Measurements from ENCODE around the gene EBLN1. TPM values are rescaled to one million over a fixed set of nuclear protein-coding genes. Genes with fewer than 3 reads are reported as not detected.
"Not testable (repeated sequence)": the region's sequence is repeated elsewhere in the genome, so short reads cannot be mapped to it uniquely, and the experiment has no call there.

EBLN1 gene
- total RNA-seq, 2 donors from 2014 or later, result not detected

DNA sequence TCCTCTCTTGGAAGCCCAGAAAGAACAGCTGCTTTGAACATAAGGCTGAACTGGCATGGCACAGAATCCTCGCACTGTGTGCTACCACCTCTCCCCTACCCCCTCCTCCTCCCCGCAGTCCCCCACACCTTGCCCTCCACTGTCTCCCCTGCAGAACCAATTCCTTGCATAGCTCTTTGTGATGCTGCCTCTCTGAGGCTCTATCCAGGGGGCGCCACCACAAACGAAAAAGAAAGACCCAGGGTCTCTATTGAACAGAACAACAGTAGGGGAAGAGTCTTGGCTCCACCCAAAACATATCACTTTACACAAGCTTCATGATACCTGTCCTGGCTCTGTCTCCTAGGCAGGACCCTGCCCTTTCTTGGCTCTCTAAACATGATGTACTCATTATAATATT lies 26.2 kb upstream of the EBLN1 start:
- Mint-ChIP-seq H3K9me3 (peaks cover 8% of the 10 kb centered on the region), H3K27me3 (no peaks in the 10 kb centered on the region), H3K4me3 (no peak overlapping the region), H3K4me1 (peaks cover 29% of the 10 kb centered on the region), H3K27ac (no peak overlapping the region), H3K36me3 (ENCODE audit: low read depth) (peaks cover 12% of the 10 kb centered on the region)
- no peak for ATAC-seq (replicated peaks)

DNA sequence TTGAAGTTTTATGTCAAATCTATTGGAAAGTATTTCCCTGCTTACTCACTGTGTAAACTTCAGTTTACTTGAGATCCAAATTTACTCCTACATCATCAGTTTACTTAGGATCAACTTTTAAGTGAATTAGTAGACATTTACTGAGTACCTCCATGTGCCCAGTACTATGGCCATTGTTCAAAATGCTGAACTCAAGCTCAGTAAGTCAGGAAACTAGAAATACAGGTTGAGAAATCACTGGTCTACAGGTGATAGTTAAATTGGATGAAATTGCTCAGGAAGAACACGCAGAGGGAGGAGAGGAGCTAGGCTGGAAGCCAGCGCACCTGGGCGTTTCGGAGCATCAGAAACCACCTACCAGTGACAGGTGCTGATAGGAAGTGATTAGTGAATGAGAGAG lies 25.5 kb upstream of the EBLN1 start:
- no peaks in the 10 kb centered on the region for H3K27me3 Mint-ChIP-seq
- peaks cover 29% of the 10 kb centered on the region for H3K4me1 Mint-ChIP-seq
- no peak overlapping the region for H3K4me3 Mint-ChIP-seq
- peaks cover 8% of the 10 kb centered on the region for H3K9me3 Mint-ChIP-seq
- peaks cover 12% of the 10 kb centered on the region for H3K36me3 Mint-ChIP-seq (ENCODE audit: low read depth)
- ATAC-seq (replicated peaks), result no peak
- no peak overlapping the region for H3K27ac Mint-ChIP-seq

DNA sequence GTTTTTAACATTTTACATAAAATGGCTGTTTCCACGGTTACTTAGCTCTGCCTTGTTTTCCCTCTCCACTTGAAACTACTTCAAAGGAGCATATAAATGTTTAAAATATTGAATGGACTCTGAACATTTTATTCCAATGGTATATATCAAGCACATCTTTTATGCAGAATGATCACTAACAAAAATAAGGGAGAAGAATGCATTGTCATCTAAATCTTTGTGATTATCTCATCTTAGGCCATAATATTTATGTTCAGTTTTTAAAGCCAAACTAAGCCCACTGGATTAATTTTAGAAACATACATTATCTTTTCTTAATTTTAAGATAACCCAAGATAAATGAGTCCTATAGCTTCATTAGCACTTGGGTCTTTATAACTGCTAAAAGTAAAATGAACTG lies 13.4 kb upstream of the EBLN1 start:
- Mint-ChIP-seq H3K36me3 (ENCODE audit: low read depth) (peaks cover 16% of the 10 kb centered on the region), H3K9me3 (no peaks in the 10 kb centered on the region), H3K4me3 (peak overlapping the region; percentile 83), H3K27ac (no peak overlapping the region), H3K4me1 (peaks cover 12% of the 10 kb centered on the region), H3K27me3 (peaks cover 6% of the 10 kb centered on the region)
- ATAC-seq (replicated peaks), result no peak

DNA sequence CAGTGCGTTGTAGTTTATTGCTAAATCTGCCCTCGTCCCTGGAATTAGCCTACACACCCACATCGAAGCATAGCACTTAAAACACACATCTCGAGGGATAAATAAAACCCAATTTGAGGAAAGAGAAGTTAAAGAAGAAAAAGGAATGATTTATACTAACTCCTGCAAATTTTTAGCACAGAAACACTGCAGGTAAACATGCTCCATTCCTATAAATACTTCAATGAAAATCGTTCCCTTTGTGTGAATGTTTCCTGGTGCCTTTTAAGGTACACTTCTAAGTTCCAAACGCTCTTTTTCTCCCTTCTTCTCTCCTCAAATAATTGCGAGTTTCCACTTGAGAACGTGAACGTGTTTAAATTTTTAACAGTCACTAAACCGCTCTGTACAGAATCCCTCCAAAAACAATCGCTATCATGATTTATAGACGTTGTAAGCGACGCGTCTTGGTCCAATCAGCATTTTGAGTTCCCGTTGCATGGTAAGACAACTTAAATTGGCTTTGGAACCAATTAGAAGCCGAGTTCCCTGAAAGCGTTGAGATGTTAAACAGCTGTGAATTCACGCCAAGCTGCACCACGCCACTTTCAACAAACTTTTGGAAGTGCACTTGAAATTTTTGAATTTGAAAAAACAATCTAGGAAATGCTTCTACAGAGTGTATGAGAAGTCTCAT lies 12.5 kb upstream of the EBLN1 start:
- H3K4me1 Mint-ChIP-seq, result peaks cover 12% of the 10 kb centered on the region
- ATAC-seq (replicated peaks), result peak; percentile 63

DNA sequence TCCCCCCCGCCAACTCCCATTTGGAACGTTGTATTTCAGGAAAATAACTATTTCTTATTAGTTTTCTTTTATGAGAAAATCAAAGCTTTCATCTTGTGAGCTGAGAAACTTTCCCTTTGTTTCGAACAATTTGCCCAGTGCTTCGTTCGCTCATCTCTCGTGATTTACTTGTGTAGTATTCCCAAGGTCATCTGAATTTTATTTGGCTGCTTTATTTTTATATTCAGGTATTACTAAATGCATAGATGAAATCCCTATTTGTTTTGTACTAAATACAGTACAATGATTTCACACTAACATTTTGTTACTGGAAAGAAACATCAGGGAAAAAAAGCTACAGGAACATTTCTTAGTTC lies 12.0 kb upstream of the EBLN1 start:
- H3K4me3 Mint-ChIP-seq, result peak overlapping the region; percentile 83
- peaks cover 16% of the 10 kb centered on the region for H3K36me3 Mint-ChIP-seq (ENCODE audit: low read depth)
- peaks cover 3% of the 10 kb centered on the region for H3K27me3 Mint-ChIP-seq
- no peak for ATAC-seq (replicated peaks)
- no peaks in the 10 kb centered on the region for H3K9me3 Mint-ChIP-seq
- peaks cover 12% of the 10 kb centered on the region for H3K4me1 Mint-ChIP-seq
- H3K27ac Mint-ChIP-seq, result peak overlapping the region; percentile 100

More for the DNA sequence above, 12.5 kb upstream of the EBLN1 start:
- Mint-ChIP-seq H3K4me3 (peak overlapping the region; percentile 83), H3K9me3 (no peaks in the 10 kb centered on the region), H3K36me3 (ENCODE audit: low read depth) (peaks cover 16% of the 10 kb centered on the region), H3K27ac (peak overlapping the region; percentile 100), H3K27me3 (peaks cover 2% of the 10 kb centered on the region)

DNA sequence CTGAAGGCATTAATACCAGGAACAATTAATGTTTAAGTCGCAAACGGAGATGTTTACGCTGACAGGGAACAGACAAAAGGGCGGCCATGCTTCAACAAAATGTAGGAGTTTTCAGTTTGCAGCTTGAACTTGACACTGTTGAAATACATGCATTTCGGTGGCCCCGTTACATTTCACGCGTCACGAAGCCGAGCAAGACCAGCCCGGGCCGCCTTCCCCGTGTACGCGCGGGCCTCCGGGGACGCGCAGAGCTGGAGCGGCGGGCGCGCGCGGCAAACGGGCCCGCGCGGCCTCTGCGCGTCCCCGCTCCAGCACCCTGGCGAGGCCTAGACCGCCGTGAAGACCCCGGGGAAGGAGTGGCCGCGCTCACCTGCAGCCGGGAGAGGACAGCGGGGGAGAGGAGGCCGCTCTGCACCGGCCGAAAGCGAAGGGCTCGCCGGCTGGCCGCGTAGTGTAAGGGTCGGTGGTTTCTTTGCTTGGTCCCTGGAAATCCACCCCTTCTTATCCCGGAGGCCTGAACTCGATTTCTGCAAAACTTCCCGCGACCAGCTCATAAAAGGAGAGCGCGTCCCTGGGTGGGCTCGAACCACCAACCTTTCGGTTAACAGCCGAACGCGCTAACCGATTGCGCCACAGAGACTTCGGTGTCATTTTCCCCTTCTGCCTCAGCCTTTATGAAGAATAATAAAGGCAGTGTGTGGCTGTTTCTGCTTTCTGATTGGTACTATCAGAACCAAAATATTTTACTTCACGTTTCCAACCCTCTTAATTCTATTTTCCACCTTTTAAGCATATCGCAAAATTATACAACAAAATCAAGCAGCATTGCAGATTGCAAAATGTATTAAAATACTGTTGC lies 11.4 kb upstream of the EBLN1 start:
- Mint-ChIP-seq H3K27me3 (peaks cover 3% of the 10 kb centered on the region), H3K4me3 (peak overlapping the region; percentile 83), H3K9me3 (no peaks in the 10 kb centered on the region), H3K36me3 (ENCODE audit: low read depth) (peaks cover 16% of the 10 kb centered on the region), H3K27ac (peak overlapping the region; percentile 100), H3K4me1 (peaks cover 12% of the 10 kb centered on the region)
- peak; percentile 80 for ATAC-seq (replicated peaks)

DNA sequence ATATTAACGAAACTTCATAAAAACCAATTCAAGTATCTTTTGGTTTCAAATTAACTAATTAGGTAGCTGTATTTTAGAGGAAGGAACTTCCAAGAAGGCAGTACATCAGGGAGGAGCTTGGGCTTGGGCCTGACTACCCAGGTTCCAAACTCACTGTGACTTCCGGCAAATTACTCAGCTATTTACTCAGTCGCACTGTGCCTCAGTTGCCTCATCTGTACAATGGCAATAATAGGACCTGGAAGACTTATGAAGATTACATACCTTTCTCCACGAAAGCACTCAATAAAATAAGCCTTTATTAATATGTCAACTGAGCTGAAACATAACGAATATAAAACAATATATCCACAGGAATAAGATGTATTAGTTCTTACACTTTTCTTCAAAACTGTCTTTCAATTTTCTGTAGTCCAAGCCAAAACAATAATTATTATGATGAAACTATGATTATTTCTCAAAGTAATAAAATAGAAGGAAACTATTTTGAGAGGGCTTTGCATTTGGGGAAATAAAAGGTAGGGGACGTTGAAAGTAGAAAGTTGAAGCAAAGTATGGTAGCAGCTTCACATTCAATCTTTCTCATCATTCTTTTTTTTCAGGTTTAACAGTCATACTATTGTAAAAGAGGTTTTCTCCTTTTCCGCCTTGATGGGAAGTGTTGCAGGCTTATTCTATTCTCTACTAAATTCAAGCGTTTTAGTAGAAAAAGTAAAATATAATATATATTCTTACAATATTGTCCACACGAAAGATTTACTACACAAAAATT lies 10.5 kb upstream of the EBLN1 start:
- Mint-ChIP-seq H3K36me3 (ENCODE audit: low read depth) (peaks cover 16% of the 10 kb centered on the region), H3K27me3 (peaks cover 3% of the 10 kb centered on the region), H3K4me3 (peak overlapping the region; percentile 83)

DNA sequence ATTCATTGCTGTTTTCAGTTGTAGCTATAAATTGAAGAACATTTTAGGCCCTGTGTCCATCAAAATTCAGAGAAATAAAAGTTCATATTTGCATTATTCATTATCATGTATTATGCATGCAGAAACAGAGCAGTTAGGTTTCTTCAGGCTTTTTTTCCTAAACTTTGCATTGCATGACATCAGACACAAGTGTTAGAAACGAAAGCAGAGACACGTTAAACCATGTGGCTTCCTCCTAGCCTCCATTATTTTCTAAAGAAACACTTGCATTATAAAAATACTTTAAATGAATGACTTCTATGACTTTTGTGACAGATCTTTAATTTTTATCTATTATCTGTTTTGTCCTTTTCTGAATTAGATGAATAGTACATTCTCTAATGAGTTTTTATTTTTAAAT lies 8.8 kb upstream of the EBLN1 start:
- H3K4me1 Mint-ChIP-seq, result peaks cover 18% of the 10 kb centered on the region
- no peaks in the 10 kb centered on the region for H3K9me3 Mint-ChIP-seq
- H3K27ac Mint-ChIP-seq, result no peak overlapping the region
- no peak for ATAC-seq (replicated peaks)
- no peak overlapping the region for H3K4me3 Mint-ChIP-seq
- peaks cover 16% of the 10 kb centered on the region for H3K36me3 Mint-ChIP-seq (ENCODE audit: low read depth)
- peaks cover 3% of the 10 kb centered on the region for H3K27me3 Mint-ChIP-seq

More for the DNA sequence above, 10.5 kb upstream of the EBLN1 start:
- Mint-ChIP-seq H3K27ac (peak overlapping the region; percentile 100), H3K9me3 (no peaks in the 10 kb centered on the region), H3K4me1 (peaks cover 12% of the 10 kb centered on the region)
- ATAC-seq (replicated peaks), result no peak

DNA sequence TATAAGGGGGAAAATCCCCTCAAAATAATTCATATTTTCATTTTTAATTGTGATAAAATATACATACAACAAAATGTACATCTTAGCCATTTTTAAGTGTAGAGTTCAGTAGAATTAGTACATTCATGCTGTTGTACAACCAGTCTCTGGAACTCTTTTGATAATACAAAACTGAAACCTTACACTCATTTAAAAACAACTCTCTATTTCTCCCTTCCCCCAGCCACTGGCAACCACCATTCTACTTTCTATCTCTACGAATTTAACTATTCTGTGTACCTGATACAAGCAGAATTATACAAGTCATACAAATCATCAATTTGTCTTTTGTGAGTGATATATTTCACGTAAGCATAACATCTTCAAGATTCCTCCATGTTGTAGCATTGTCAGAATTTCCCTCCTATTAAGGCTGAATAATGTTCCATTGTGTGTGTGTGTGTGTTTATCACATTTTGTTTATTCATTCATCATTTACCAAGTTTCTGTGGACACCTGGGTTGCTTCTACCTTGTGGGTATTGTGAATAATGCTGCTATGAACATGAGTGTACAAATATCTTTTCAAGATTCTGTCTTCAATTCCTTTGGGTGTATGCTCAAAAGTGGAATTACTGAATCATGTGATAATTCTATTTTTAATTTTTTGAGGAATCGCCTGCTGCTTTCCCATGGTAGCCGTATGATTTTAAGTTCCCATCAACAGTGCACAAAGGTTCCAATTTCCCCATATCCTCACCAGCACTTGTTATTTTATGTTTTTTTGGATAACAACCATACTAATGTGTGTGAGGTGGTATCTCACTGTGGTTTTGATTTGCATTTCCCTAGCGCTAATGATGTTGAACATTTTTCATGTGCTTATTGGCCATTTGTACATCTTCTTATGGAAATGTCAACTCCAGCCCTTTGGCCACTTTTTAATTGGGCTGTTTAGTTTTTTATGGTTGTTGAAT lies 4.7 kb upstream of the EBLN1 start:
- H3K9me3 Mint-ChIP-seq, result no peaks in the 10 kb centered on the region
- no peak overlapping the region for H3K4me3 Mint-ChIP-seq
- H3K36me3 Mint-ChIP-seq (ENCODE audit: low read depth), result no peaks in the 10 kb centered on the region
- peaks cover 6% of the 10 kb centered on the region for H3K4me1 Mint-ChIP-seq
- H3K27ac Mint-ChIP-seq, result no peak overlapping the region
- peak; percentile 93 for ATAC-seq (replicated peaks)
- peaks cover 7% of the 10 kb centered on the region for H3K27me3 Mint-ChIP-seq

DNA sequence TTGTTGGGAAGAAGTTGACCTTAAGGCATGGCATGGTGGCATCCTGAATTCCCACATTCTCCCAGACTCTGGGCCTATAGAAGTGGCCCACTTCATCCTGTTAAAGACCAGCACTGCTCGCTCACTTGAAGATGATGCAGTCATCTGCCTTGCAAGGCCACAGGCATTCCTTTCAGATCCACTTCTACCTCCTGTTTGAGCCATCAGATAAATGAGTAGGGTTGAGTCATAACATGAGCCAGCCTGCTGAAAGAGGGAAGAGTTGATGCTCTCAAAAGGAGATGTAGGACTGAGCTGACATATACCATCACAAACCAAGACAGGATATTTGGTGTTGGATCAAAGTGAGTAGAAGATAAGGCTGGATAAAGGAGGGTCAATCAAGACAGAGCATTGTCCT lies 1.5 kb upstream of the EBLN1 start:
- no peak overlapping the region for H3K4me3 Mint-ChIP-seq
- H3K9me3 Mint-ChIP-seq, result no peaks in the 10 kb centered on the region
- ATAC-seq (replicated peaks), result peak; percentile 47
- H3K27ac Mint-ChIP-seq, result no peak overlapping the region
- H3K4me1 Mint-ChIP-seq, result peaks cover 6% of the 10 kb centered on the region
- H3K27me3 Mint-ChIP-seq, result peaks cover 4% of the 10 kb centered on the region
- H3K36me3 Mint-ChIP-seq (ENCODE audit: low read depth), result no peaks in the 10 kb centered on the region

DNA sequence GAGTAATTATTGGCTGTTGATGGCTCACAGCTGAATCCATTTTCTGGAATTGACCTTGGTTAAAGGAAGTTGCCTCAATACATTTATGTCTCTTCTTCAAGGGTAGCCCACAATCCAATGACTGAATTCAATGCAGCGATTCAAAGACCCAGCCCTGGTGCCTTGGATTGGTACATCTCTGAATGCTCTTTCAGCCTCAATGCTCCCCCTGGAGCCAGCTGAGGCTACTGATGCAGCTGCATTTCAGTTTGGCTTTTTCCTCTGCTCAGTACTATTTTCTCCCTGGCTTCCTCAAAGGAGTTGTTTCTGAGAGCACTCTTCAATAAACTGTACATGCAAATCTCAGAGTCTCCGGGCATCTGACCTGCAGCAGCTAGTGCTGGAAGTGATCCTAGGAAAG lies 633 bp upstream of the EBLN1 start:
- H3K4me1 Mint-ChIP-seq, result peaks cover 6% of the 10 kb centered on the region
- H3K27ac Mint-ChIP-seq, result no peak overlapping the region
- peaks cover 9% of the 10 kb centered on the region for H3K27me3 Mint-ChIP-seq
- no peaks in the 10 kb centered on the region for H3K9me3 Mint-ChIP-seq
- ATAC-seq (replicated peaks), result no peak
- H3K4me3 Mint-ChIP-seq, result no peak overlapping the region
- H3K36me3 Mint-ChIP-seq (ENCODE audit: low read depth), result no peaks in the 10 kb centered on the region

DNA sequence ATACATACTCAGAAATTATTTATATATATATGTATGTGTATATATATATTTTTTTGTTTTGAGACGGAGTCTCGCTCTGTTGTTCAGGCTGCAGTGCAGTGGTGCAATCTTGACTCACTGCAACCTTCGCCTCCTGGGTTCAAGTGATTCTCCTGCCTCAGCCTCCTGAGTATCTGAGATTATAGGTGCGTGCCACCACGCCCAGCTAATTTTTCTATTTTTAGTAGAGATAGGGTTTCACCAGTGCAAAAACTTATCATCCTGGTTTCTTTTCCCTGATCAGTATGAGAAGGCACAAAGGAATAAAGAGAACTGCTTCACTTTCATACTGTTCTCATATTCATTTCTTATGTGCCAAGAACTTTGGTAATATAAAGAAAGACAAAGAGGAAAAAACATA lies 731 bp downstream of the EBLN1 start:
- not testable (repeated sequence) for H3K27me3 Mint-ChIP-seq; H3K9me3 Mint-ChIP-seq; H3K4me1 Mint-ChIP-seq; H3K36me3 Mint-ChIP-seq (ENCODE audit: low read depth); H3K4me3 Mint-ChIP-seq; ATAC-seq (replicated peaks); H3K27ac Mint-ChIP-seq

DNA sequence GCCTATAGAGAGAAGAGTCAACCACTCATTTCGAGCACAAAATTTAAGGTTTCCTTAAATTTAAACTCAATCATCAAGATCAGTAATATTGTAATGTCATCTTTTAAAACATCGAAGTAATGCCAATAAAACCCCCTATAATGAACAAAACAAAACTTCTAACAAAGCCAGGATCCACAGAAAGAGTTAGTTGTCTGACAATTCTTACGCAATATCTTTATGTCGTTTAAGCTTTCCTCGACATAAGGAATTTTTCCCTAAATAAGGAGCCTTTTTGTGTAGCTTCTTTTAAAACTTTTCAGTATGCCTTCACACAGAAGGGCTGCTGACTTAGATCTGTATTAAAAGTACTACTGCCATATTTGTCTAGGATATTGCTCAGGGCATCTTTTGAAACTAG lies 7.5 kb downstream of the EBLN1 start:
- no peak for ATAC-seq (replicated peaks)
- no peaks in the 10 kb centered on the region for H3K4me1 Mint-ChIP-seq
- no peak overlapping the region for H3K27ac Mint-ChIP-seq
- peaks cover 17% of the 10 kb centered on the region for H3K27me3 Mint-ChIP-seq
- no peaks in the 10 kb centered on the region for H3K9me3 Mint-ChIP-seq
- H3K36me3 Mint-ChIP-seq (ENCODE audit: low read depth), result no peaks in the 10 kb centered on the region
- H3K4me3 Mint-ChIP-seq, result no peak overlapping the region

DNA sequence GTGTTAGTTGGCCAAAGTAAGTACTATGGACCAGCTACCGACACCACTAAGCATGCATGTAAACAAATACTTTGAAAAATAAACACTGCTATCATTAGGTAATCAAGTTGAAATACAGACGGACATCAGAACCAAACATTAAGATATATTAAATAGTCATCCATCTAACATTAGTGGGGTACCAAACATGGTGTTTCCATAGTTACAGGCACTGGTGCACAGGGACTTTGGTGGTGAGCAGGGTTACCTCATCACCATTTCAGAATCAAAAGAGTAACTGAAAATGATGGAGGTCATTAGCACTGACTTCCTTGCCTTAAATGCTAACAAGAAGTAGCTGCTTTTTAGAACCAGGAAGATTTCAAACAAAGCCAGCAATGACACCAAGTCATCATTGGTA lies 23.9 kb downstream of the EBLN1 start:
- ATAC-seq (replicated peaks), result no peak
- Mint-ChIP-seq H3K27me3 (no peaks in the 10 kb centered on the region), H3K27ac (no peak overlapping the region), H3K36me3 (ENCODE audit: low read depth) (no peaks in the 10 kb centered on the region), H3K4me1 (no peaks in the 10 kb centered on the region), H3K4me3 (no peak overlapping the region), H3K9me3 (no peaks in the 10 kb centered on the region)

Measured in activated T-helper 17 cell treated with anti-CD3 and anti-CD28 coated beads, Interleukin-2, amount 50 U/mL, for 72 hours (primary cell).